SK-N-SH treated with all-trans-retinoic acid at 6 μM for 48 hours (cell line): ENCODE results near the gene KIAA1143.
A peak's percentile ranks its signal among the peaks of the same experiment; 100 is the strongest.

Source experiments
- ATAC-seq: fragments of 200-7000 bp; cut with Tn5 transposase; 3 replicates; pipeline ENCODE4 v1.9.1; 2020; ENCODE audit warnings: mild to moderate bottlenecking, moderate library complexity
- ARNTL ChIP-seq: fragments of 450-650 bp; formaldehyde crosslinking; IDR thresholded peaks from 2 replicates; pipeline ENCODE4 v1.5.0; 2020; ENCODE audit warnings: low read depth, mild to moderate bottlenecking, moderate library complexity, borderline replicate concordance
- BACH2 ChIP-seq: fragments of 250-450 bp; sonication (Bioruptor Pico); IDR thresholded peaks from 2 replicates; pipeline ENCODE4 v1.9.0; 2021; ENCODE audit warnings: mild to moderate bottlenecking, borderline replicate concordance
- GLIS3 ChIP-seq: fragments of 250-450 bp; sonication (Bioruptor Pico); IDR thresholded peaks from 2 replicates; pipeline ENCODE4 v1.5.0; 2020; ENCODE audit warnings: mild to moderate bottlenecking, moderate library complexity
- POU6F1 ChIP-seq: fragments of 250-450 bp; sonication (Bioruptor Pico); IDR thresholded peaks from 2 replicates; pipeline ENCODE4 v1.8.0; 2021; ENCODE audit warnings: low read depth, mild to moderate bottlenecking, moderate library complexity, borderline replicate concordance
- PPARA ChIP-seq: fragments of 250-450 bp; sonication (Bioruptor Pico); IDR thresholded peaks from 2 replicates; pipeline ENCODE4 v1.5.0; 2020; ENCODE audit warnings: mild to moderate bottlenecking, borderline replicate concordance
- RARB ChIP-seq: fragments of 250-450 bp; sonication (Bioruptor Pico); IDR thresholded peaks from 2 replicates; pipeline ENCODE4 v1.8.0; 2021; ENCODE audit warnings: mild to moderate bottlenecking, moderate library complexity
- SNAI2 ChIP-seq: fragments of 250-450 bp; sonication (Bioruptor Pico); IDR thresholded peaks from 2 replicates; pipeline ENCODE4 v1.5.0; 2020; ENCODE audit warnings: mild to moderate bottlenecking, moderate library complexity
- TOX ChIP-seq: fragments of 250-450 bp; sonication (Bioruptor Pico); IDR thresholded peaks from 2 replicates; pipeline ENCODE4 v1.8.0; 2021; ENCODE audit warnings: mild to moderate bottlenecking, moderate library complexity, borderline replicate concordance
- TSHZ2 ChIP-seq: fragments of 250-450 bp; sonication (Bioruptor Pico); IDR thresholded peaks from 2 replicates; pipeline ENCODE4 v1.5.0; 2020; ENCODE audit warnings: mild to moderate bottlenecking, moderate library complexity
- ZC3H10 ChIP-seq: fragments of 250-450 bp; sonication (Bioruptor Pico); IDR thresholded peaks from 2 replicates; pipeline ENCODE4 v1.5.1; 2021; ENCODE audit warnings: mild to moderate bottlenecking, moderate library complexity
- ZFP3 ChIP-seq: fragments of 250-450 bp; sonication (Bioruptor Pico); IDR thresholded peaks from 2 replicates; pipeline ENCODE4 v1.5.0; 2020; ENCODE audit warnings: mild to moderate bottlenecking, moderate library complexity
- ZFP30 ChIP-seq: fragments of 450-650 bp; formaldehyde crosslinking; IDR thresholded peaks from 2 replicates; pipeline ENCODE4 v1.5.0; 2022; ENCODE audit warnings: mild to moderate bottlenecking, moderate library complexity
- ZNF565 ChIP-seq: fragments of 450-650 bp; formaldehyde crosslinking; conservative IDR thresholded peaks from 2 replicates; pipeline ENCODE4 v1.5.0; 2020; ENCODE audit warnings: low read depth, mild to moderate bottlenecking, moderate library complexity
- ZNF8 ChIP-seq: fragments of 450-650 bp; formaldehyde crosslinking; IDR thresholded peaks from 2 replicates; pipeline ENCODE4 v1.5.0; 2020; ENCODE audit warnings: mild to moderate bottlenecking, moderate library complexity
- TF ChIP-seq, protein P1 (sequence below): fragments of 250-450 bp; sonication (Bioruptor Pico); IDR thresholded peaks from 2 replicates; pipeline ENCODE4 v1.8.0; 2020; ENCODE audit warnings: mild to moderate bottlenecking, moderate library complexity, borderline replicate concordance

Gene KIAA1143

DNA sequence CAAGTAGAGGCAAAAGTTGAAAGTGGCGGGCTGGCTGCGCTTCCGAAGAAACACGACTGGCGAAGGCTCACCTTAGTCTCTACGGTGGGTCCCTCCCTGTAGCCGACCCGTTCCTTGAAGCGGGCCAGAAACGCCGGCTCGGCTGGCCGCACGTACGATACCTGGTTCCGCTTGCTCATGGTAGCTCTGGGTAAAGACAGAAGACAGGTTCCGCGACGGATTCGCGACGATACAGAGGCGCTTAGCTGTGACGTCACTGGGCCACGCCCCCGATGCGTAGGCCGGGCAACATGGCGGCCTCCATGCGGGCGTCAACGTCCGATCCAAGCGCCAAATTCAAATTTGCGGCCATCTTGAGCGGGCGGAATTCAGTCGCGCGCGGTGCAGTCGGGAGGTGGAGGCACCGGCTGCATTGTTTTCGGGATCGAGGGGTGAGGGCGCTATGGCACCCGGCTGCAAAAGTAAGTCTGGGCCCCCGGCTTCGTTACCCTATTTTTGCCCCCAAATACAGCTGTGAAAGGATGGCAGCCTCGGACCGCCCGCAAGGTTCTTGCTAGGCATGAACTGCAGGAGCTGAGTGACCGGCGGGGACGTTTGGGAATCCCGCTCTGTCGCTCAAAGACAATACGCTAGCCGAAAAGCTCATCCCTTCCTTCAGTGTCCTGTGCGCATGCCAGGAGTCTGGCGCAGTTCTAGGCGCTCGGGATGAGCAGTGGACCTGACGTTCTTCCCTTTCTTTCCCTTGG, at the start of gene KIAA1143, which contains the start of gene KIF15:
TSS of gene KIAA1143 (minus strand) at position 196 of the 746 bp plus-strand sequence. CDS start at position 179, 17 bp downstream.
TSS of gene KIF15 (plus strand) at position 371 of the 746 bp plus-strand sequence. CDS start at position 443, 72 bp downstream.
- peak; percentile 95 for ATAC-seq
- TF ChIP-seq ZFP3 (CRISPR knock-in tag), result no peak
- peak; percentile 7; the same call in 1 of the 2 replicates for TF ChIP-seq TSHZ2 (CRISPR knock-in tag)

DNA sequence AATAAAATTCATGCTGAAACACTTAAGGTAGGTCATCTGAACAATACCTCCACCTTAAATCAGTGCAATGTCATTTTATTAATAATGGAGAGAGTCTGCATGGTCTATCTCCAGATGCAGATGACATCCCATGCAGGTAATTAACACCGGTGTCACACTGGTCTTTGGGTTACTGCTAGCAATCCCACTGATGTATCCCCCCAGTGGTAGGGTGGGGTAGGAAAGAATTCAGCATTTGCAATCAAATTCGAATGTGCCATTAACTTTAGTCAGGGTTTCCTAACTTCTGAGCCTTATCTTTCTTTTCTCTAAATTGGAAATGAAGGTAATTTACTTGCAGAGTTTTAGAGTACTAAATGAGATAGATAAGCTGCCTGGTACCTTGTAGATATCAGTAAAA, 44.5 kb upstream of the KIAA1143 start:
- TF ChIP-seq ZNF8, result no peak
- TF ChIP-seq GLIS3 (CRISPR knock-in tag), result no peak
- no peak for TF ChIP-seq ZFP3 (CRISPR knock-in tag)
- no peak for TF ChIP-seq ARNTL (CRISPR knock-in tag)
- TF ChIP-seq, protein P1, sequence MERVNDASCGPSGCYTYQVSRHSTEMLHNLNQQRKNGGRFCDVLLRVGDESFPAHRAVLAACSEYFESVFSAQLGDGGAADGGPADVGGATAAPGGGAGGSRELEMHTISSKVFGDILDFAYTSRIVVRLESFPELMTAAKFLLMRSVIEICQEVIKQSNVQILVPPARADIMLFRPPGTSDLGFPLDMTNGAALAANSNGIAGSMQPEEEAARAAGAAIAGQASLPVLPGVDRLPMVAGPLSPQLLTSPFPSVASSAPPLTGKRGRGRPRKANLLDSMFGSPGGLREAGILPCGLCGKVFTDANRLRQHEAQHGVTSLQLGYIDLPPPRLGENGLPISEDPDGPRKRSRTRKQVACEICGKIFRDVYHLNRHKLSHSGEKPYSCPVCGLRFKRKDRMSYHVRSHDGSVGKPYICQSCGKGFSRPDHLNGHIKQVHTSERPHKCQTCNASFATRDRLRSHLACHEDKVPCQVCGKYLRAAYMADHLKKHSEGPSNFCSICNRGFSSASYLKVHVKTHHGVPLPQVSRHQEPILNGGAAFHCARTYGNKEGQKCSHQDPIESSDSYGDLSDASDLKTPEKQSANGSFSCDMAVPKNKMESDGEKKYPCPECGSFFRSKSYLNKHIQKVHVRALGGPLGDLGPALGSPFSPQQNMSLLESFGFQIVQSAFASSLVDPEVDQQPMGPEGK (CRISPR knock-in tag), result no peak
- no peak for TF ChIP-seq ZFP30
- TF ChIP-seq, all 23 proteins: peak for 0
- ATAC-seq, result no peak

DNA sequence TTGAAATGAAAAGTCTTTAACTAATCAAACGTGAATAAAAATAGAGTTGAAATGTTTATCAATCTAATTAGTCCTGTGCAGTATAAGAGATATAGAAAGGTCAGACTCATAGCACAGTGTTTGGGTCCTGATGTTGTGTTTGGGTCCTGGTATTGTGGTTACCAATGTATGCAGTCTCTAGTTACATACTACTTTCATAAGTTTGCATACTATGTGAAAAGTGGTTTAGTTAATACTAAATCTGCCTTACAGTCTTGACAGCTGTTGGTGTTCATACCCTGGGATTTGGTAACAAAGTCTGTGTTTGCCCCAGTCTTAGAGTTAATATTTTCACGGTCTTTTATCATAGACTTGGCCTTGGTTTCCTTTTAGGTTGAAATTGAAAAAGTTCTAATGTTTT, 41.9 kb upstream of the KIAA1143 start:
- ATAC-seq, result no peak

GRCh38 chr3:44802011-44802410, 40.6 kb upstream of the KIAA1143 start:
- TF ChIP-seq TSHZ2 (CRISPR knock-in tag) (no peak), ZNF8 (no peak), GLIS3 (CRISPR knock-in tag) (no peak), TOX (CRISPR knock-in tag) (no peak), PPARA (CRISPR knock-in tag) (no peak), ZC3H10 (no peak)
- TF ChIP-seq, all 23 proteins: peak for 0
- no peak for ATAC-seq

More for the DNA sequence above, 41.9 kb upstream of the KIAA1143 start:
- no peak for TF ChIP-seq ZFP30
- no peak for TF ChIP-seq TOX (CRISPR knock-in tag)
- TF ChIP-seq ZNF565 (CRISPR knock-in tag), result no peak
- no peak for TF ChIP-seq ZC3H10
- TF ChIP-seq RARB (CRISPR knock-in tag), result no peak
- no peak for TF ChIP-seq GLIS3 (CRISPR knock-in tag)
- TF ChIP-seq, protein P1 (CRISPR knock-in tag), result no peak
- no peak for TF ChIP-seq ZFP3 (CRISPR knock-in tag)
- no peak for TF ChIP-seq SNAI2 (CRISPR knock-in tag)
- TF ChIP-seq PPARA (CRISPR knock-in tag), result no peak
- no peak for TF ChIP-seq BACH2 (CRISPR knock-in tag)

- no peak for ATAC-seq
- no peak for TF ChIP-seq POU6F1 (CRISPR knock-in tag)
Observed at GRCh38 chr3:44795197-44795596, 33.8 kb upstream of the KIAA1143 start.
